ENCODE results near the gene DHRS7C. TPM values are rescaled to one million over a fixed set of nuclear protein-coding genes. Genes with fewer than 3 reads are reported as not detected.

The DHRS7C gene
- total RNA-seq, 4 donors from 2014 or later, result not detected

GRCh38 chr17:9810100-9810949 lies 18.9 kb upstream of the DHRS7C start:
- ATAC-seq (ENCODE audit: low FRiP score) (no peak), DNase-seq (ENCODE audit: low spot score) (no peak)
- TF ChIP-seq CTCF (IDR thresholded peaks at IDR 0.05), result no peak

- ATAC-seq (ENCODE audit: low FRiP score), result no peak
Observed at GRCh38 chr17:9809409-9809808, 18.0 kb upstream of the DHRS7C start.

GRCh38 chr17:9806699-9807098 lies 15.3 kb upstream of the DHRS7C start:
- DNase-seq (ENCODE audit: low spot score), result no peak
- no peak for TF ChIP-seq CTCF (IDR thresholded peaks at IDR 0.05)
- ATAC-seq (ENCODE audit: low FRiP score), result no peak

More at GRCh38 chr17:9809409-9809808, 18.0 kb upstream of the DHRS7C start:
- TF ChIP-seq CTCF (IDR thresholded peaks at IDR 0.05), result no peak
- DNase-seq (ENCODE audit: low spot score), result no peak

GRCh38 chr17:9805769-9806168 lies 14.4 kb upstream of the DHRS7C start:
- DNase-seq (ENCODE audit: low spot score), result no peak
- no peak for ATAC-seq (ENCODE audit: low FRiP score)
- TF ChIP-seq CTCF (IDR thresholded peaks at IDR 0.05), result no peak

- DNase-seq (ENCODE audit: low spot score) (no peak), ATAC-seq (ENCODE audit: low FRiP score) (no peak)
- TF ChIP-seq CTCF (IDR thresholded peaks at IDR 0.05), result no peak
Observed at GRCh38 chr17:9802697-9803096, 11.3 kb upstream of the DHRS7C start.

- no peak for DNase-seq (ENCODE audit: low spot score)
- ATAC-seq (ENCODE audit: low FRiP score), result peak; percentile 41
- no peak for TF ChIP-seq CTCF (IDR thresholded peaks at IDR 0.05)
Observed at GRCh38 chr17:9802294-9802693, 10.9 kb upstream of the DHRS7C start.

- no peak for ATAC-seq (ENCODE audit: low FRiP score)
- DNase-seq (ENCODE audit: low spot score), result no peak
- TF ChIP-seq CTCF (IDR thresholded peaks at IDR 0.05), result no peak
Observed at GRCh38 chr17:9801505-9801904, 10.1 kb upstream of the DHRS7C start.
